Activated CD4-positive, CD25-positive, alpha-beta regulatory T cell treated with anti-CD3 and anti-CD28 coated beads, Interleukin-2, amount 50 U/mL, for 24 hours (primary cell): ENCODE measurements around the gene USP17L18.
"Not testable (repeated sequence)": the region's sequence is repeated elsewhere in the genome, so short reads cannot be mapped to it uniquely, and the experiment has no call there.

Experiments
- ATAC-seq, 2 donors: fragments of 150-1000 bp; cut with Tn5 transposase; one replicate each; pipeline ENCODE4 v1.10.0; 2021; ENCODE audit warnings: mild to moderate bottlenecking in 1 of 2, moderate library complexity in 1 of 2

The USP17L18 gene, protein sequence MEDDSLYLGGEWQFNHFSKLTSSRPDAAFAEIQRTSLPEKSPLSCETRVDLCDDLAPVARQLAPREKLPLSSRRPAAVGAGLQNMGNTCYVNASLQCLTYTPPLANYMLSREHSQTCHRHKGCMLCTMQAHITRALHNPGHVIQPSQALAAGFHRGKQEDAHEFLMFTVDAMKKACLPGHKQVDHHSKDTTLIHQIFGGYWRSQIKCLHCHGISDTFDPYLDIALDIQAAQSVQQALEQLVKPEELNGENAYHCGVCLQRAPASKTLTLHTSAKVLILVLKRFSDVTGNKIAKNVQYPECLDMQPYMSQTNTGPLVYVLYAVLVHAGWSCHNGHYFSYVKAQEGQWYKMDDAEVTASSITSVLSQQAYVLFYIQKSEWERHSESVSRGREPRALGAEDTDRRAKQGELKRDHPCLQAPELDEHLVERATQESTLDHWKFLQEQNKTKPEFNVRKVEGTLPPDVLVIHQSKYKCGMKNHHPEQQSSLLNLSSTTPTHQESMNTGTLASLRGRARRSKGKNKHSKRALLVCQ

DNA sequence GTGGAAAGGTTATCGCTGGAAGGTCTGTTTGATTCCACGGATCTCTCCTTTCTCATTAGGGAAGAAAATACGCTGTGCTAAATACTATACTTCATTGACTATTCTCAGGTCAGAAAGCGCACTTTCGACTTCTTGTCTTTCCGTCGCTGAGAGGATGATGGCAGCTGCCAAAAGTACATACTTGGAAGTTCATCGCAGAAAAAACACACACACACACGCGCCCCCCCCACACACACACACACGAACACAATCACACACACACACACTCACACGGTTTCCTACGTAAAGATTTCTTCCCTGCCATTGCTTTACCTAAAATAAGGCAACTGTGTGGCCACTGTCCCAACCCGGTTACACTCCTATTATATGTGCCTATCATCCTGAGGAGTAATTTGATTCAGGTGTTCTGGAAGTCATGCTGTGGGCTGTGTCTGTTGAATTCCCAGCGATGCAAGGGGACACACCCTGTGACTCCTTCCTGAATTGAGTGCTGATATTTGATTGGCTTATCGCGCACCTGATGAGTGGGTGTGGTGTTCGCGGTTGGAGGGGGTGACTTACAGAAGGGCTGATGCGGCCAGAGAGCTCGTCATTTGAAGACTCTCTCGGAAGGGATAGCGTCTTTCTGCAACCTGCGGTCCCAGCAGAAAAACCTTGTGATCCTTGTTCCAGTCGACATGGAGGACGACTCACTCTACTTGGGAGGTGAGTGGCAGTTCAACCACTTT lies at the start of gene USP17L18:
TSS of gene USP17L18 (plus strand) at position 678 of the 728 bp plus-strand sequence. CDS start at position 678, 0 bp downstream.
- ATAC-seq, result not testable (repeated sequence)

DNA sequence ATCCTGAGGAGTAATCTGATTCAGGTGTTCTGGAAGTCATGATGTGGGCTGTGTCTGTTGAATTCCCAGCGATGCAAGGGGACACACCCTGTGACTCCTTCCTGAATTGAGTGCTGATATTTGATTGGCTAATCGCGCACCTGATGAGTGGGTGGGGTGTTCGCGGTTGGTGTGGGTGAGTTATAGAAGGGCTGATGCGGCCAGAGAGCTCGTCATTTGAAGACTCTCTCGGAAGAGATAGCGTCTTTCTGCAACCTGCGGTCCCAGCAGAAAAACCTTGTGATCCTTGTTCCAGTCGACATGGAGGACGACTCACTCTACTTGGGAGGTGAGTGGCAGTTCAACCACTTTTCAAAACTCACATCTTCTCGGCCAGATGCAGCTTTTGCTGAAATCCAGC lies 38.1 kb upstream of the USP17L18 start, which contains the start of gene USP17L10:
TSS of gene USP17L10 (plus strand) at position 301 of the 400 bp plus-strand sequence. CDS start at position 301, 0 bp downstream.
- not testable (repeated sequence) for ATAC-seq

DNA sequence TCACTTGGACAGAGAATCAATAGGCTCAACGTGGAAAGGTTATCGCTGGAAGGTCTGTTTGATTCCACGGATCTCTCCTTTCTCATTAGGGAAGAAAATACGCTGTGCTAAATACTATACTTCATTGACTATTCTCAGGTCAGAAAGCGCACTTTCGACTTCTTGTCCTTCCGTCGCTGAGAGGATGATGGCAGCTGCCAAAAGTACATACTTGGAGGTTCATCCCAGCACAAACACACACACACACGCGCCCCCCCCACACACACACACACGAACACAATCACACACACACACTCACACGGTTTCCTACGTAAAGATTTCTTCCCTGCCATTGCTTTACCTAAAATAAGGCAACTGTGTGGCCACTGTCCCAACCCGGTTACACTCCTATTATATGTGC lies 33.7 kb upstream of the USP17L18 start:
- ATAC-seq, result not testable (repeated sequence)

DNA sequence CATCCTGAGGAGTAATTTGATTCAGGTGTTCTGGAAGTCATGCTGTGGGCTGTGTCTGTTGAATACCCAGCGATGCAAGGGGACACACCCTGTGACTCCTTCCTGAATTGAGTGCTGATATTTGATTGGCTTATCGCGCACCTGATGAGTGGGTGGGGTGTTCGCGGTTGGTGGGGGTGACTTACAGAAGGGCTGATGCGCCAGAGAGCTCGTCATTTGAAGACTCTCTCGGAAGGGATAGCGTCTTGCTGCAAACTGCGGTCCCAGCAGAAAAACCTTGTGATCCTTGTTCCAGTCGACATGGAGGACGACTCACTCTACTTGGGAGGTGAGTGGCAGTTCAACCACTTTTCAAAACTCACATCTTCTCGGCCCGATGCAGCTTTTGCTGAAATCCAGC lies 33.3 kb upstream of the USP17L18 start, which contains the start of gene USP17L11:
TSS of gene USP17L11 (plus strand) at position 301 of the 400 bp plus-strand sequence. CDS start at position 301, 0 bp downstream.
- not testable (repeated sequence) for ATAC-seq

DNA sequence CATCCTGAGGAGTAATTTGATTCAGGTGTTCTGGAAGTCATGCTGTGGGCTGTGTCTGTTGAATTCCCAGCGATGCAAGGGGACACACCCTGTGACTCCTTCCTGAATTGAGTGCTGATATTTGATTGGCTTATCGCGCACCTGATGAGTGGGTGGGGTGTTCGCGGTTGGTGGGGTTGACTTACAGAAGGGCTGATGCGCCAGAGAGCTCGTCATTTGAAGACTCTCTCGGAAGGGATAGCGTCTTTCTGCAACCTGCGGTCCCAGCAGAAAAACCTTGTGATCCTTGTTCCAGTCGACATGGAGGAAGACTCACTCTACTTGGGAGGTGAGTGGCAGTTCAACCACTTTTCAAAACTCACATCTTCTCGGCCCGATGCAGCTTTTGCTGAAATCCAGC lies 28.6 kb upstream of the USP17L18 start, which contains the start of gene USP17L12:
TSS of gene USP17L12 (plus strand) at position 301 of the 400 bp plus-strand sequence. CDS start at position 301, 0 bp downstream.
- ATAC-seq, result not testable (repeated sequence)

DNA sequence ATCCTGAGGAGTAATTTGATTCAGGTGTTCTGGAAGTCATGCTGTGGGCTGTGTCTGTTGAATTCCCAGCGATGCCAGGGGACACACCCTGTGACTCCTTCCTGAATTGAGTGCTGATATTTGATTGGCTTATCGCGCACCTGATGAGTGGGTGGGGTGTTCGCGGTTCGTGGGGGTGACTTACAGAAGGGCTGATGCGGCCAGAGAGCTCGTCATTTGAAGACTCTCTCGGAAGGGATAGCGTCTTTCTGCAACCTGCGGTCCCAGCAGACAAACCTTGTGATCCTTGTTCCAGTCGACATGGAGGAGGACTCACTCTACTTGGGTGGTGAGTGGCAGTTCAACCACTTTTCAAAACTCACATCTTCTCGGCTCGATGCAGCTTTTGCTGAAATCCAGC lies 23.8 kb upstream of the USP17L18 start, which contains the start of gene USP17L13:
TSS of gene USP17L13 (plus strand) at position 301 of the 400 bp plus-strand sequence. CDS start at position 301, 0 bp downstream.
- ATAC-seq, result not testable (repeated sequence)

DNA sequence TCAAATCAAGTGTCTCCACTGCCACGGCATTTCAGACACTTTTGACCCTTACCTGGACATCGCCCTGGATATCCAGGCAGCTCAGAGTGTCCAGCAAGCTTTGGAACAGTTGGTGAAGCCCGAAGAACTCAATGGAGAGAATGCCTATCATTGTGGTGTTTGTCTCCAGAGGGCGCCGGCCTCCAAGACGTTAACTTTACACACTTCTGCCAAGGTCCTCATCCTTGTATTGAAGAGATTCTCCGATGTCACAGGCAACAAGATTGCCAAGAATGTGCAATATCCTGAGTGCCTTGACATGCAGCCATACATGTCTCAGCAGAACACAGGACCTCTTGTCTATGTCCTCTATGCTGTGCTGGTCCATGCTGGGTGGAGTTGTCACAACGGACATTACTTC lies 18.2 kb upstream of the USP17L18 start:
- ATAC-seq, result not testable (repeated sequence)

DNA sequence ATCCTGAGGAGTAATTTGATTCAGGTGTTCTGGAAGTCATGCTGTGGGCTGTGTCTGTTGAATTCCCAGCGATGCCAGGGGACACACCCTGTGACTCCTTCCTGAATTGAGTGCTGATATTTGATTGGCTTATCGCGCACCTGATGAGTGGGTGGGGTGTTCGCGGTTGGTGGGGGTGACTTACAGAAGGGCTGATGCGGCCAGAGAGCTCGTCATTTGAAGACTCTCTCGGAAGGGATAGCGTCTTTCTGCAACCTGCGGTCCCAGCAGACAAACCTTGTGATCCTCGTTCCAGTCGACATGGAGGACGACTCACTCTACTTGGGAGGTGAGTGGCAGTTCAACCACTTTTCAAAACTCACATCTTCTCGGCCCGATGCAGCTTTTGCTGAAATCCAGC lies 14.3 kb upstream of the USP17L18 start, which contains the start of gene USP17L15:
TSS of gene USP17L15 (plus strand) at position 301 of the 400 bp plus-strand sequence. CDS start at position 301, 0 bp downstream.
- ATAC-seq, result not testable (repeated sequence)

DNA sequence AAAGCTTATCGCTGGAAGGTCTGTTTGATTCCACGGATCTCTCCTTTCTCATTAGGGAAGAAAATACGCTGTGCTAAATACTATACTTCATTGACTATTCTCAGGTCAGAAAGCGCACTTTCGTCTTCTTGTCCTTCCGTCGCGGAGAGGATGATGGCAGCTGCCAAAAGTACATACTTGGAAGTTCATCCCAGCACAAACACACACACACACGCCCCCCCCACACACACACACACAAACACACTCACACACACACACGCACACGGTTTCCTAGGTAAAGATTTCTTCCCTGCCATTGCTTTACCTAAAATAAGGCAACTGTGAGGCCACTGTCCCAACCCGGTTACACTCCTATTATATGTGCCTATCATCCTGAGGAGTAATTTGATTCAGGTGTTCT lies 10.0 kb upstream of the USP17L18 start:
- ATAC-seq, result not testable (repeated sequence)

DNA sequence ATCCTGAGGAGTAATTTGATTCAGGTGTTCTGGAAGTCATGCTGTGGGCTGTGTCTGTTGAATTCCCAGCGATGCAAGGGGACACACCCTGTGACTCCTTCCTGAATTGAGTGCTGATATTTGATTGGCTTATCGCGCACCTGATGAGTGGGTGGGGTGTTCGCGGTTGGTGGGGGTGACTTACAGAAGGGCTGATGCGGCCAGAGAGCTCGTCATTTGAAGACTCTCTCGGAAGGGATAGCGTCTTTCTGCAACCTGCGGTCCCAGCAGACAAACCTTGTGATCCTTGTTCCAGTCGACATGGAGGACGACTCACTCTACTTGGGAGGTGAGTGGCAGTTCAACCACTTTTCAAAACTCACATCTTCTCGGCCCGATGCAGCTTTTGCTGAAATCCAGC lies 4.9 kb upstream of the USP17L18 start, which contains the start of gene USP17L17:
TSS of gene USP17L17 (plus strand) at position 301 of the 400 bp plus-strand sequence. CDS start at position 301, 0 bp downstream.
- not testable (repeated sequence) for ATAC-seq

DNA sequence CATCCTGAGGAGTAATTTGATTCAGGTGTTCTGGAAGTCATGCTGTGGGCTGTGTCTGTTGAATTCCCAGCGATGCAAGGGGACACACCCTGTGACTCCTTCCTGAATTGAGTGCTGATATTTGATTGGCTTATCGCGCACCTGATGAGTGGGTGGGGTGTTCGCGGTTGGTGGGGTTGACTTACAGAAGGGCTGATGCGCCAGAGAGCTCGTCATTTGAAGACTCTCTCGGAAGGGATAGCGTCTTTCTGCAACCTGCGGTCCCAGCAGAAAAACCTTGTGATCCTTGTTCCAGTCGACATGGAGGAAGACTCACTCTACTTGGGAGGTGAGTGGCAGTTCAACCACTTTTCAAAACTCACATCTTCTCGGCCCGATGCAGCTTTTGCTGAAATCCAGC lies 4.6 kb downstream of the USP17L18 start, which contains the start of gene USP17L19:
TSS of gene USP17L19 (plus strand) at position 301 of the 400 bp plus-strand sequence. CDS start at position 301, 0 bp downstream.
- ATAC-seq, result not testable (repeated sequence)

DNA sequence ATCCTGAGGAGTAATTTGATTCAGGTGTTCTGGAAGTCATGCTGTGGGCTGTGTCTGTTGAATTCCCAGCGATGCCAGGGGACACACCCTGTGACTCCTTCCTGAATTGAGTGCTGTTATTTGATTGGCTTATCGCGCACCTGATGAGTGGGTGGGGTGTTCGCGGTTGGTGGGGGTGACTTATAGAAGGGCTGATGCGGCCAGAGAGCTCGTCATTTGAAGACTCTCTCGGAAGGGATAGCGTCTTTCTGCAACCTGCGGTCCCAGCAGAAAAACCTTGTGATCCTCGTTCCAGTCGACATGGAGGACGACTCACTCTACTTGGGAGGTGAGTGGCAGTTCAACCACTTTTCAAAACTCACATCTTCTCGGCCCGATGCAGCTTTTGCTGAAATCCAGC lies 9.4 kb downstream of the USP17L18 start, which contains the start of gene USP17L20:
TSS of gene USP17L20 (plus strand) at position 301 of the 400 bp plus-strand sequence. CDS start at position 301, 0 bp downstream.
- ATAC-seq, result not testable (repeated sequence)

DNA sequence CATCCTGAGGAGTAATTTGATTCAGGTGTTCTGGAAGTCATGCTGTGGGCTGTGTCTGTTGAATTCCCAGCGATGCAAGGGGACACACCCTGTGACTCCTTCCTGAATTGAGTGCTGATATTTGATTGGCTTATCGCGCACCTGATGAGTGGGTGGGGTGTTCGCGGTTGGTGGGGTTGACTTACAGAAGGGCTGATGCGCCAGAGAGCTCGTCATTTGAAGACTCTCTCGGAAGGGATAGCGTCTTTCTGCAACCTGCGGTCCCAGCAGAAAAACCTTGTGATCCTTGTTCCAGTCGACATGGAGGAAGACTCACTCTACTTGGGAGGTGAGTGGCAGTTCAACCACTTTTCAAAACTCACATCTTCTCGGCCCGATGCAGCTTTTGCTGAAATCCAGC lies 14.1 kb downstream of the USP17L18 start, which contains the start of gene USP17L21:
TSS of gene USP17L21 (plus strand) at position 301 of the 400 bp plus-strand sequence. CDS start at position 301, 0 bp downstream.
- ATAC-seq, result not testable (repeated sequence)

DNA sequence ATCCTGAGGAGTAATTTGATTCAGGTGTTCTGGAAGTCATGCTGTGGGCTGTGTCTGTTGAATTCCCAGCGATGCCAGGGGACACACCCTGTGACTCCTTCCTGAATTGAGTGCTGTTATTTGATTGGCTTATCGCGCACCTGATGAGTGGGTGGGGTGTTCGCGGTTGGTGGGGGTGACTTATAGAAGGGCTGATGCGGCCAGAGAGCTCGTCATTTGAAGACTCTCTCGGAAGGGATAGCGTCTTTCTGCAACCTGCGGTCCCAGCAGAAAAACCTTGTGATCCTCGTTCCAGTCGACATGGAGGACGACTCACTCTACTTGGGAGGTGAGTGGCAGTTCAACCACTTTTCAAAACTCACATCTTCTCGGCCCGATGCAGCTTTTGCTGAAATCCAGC lies 18.9 kb downstream of the USP17L18 start, which contains the start of gene USP17L22:
TSS of gene USP17L22 (plus strand) at position 301 of the 400 bp plus-strand sequence. CDS start at position 301, 0 bp downstream.
- ATAC-seq, result not testable (repeated sequence)

DNA sequence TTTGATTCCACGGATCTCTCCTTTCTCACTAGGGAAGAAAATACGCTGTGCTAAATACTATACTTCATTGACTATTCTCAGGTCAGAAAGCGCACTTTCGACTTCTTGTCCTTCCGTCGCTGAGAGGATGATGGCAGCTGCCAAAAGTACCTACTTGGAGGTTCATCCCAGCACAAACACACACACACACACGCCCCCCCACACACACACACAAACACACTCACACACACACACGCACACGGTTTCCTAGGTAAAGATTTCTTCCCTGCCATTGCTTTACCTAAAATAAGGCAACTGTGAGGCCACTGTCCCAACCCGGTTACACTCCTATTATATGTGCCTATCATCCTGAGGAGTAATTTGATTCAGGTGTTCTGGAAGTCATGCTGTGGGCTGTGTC lies 23.3 kb downstream of the USP17L18 start:
- ATAC-seq, result not testable (repeated sequence)
